Astrocyte (in vitro differentiated cells and primary cell): ENCODE results near the gene GAB1.

Experiments
- EZH2 ChIP-seq: IDR thresholded peaks from 2 replicates; pipeline ENCODE4 v1.6.1; 2012; ENCODE audit warnings: mild to moderate bottlenecking, low read length, inconsistent platforms; ENCODE audit not compliant: insufficient read depth
- TF ChIP-seq, protein P1 (sequence below): IDR thresholded peaks from 2 replicates; pipeline ENCODE4 v1.5.1; 2011; ENCODE audit warnings: low read depth, mild to moderate bottlenecking, inconsistent platforms, low read length, moderate library complexity; ENCODE audit not compliant: insufficient read depth

DNA sequence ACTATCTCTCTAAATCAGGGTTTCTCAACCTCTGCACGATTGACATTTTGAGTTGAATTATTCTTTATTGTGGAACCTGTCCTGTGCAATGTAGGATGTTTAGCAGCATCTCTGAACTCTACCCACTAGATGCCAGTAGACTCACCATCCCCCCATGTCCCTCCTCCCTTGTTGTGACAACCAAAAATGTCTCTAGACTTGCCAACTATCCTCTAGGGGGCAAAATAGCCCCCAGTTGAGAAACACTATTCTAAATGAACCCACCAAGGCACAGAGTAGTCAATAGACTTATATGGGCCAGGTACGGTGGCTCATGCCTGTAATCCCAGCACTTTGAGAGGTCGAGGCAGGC, 49.1 kb upstream of the GAB1 start:
- TF ChIP-seq, protein P1, sequence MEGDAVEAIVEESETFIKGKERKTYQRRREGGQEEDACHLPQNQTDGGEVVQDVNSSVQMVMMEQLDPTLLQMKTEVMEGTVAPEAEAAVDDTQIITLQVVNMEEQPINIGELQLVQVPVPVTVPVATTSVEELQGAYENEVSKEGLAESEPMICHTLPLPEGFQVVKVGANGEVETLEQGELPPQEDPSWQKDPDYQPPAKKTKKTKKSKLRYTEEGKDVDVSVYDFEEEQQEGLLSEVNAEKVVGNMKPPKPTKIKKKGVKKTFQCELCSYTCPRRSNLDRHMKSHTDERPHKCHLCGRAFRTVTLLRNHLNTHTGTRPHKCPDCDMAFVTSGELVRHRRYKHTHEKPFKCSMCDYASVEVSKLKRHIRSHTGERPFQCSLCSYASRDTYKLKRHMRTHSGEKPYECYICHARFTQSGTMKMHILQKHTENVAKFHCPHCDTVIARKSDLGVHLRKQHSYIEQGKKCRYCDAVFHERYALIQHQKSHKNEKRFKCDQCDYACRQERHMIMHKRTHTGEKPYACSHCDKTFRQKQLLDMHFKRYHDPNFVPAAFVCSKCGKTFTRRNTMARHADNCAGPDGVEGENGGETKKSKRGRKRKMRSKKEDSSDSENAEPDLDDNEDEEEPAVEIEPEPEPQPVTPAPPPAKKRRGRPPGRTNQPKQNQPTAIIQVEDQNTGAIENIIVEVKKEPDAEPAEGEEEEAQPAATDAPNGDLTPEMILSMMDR = no peak
- TF ChIP-seq EZH2 = no peak
